Loucy (cell line): ENCODE measurements around the gene NAB1.

Experiments used
- H2AFZ ChIP-seq: fragments of 200-600 bp; sonication (generic); 2 replicates; pipeline ENCODE4 v1.6.0; 2016; ENCODE audit warnings: antibody characterized with exemption, mild to moderate bottlenecking, low read length, moderate library complexity
- H3F3A ChIP-seq: fragments of 200-600 bp; 2 replicates; pipeline ENCODE4 v1.6.0; 2016; ENCODE audit warnings: antibody characterized with exemption, low read depth, mild to moderate bottlenecking
- H3K27me3 ChIP-seq: fragments of 200-600 bp; sonication (generic); 2 replicates; pipeline ENCODE4 v1.6.1; 2014; ENCODE audit warnings: low read length, mild to moderate bottlenecking; ENCODE audit not compliant: insufficient read depth, poor library complexity, severe bottlenecking
- H3K36me3 ChIP-seq: fragments of 200-600 bp; sonication (generic); 2 replicates; pipeline ENCODE4 v1.6.1; 2016; ENCODE audit warnings: low read length; ENCODE audit not compliant: insufficient read depth
- H3K4me1 ChIP-seq: fragments of 200-600 bp; sonication (generic); 2 replicates; pipeline ENCODE4 v1.5.1; 2014; ENCODE audit warnings: low read length, mild to moderate bottlenecking; ENCODE audit not compliant: insufficient read depth, poor library complexity, severe bottlenecking
- H3K4me2 ChIP-seq: fragments of 200-600 bp; sonication (generic); 2 replicates; pipeline ENCODE4 v1.6.0; 2014; ENCODE audit warnings: antibody characterized with exemption, low read length, low read depth, mild to moderate bottlenecking; ENCODE audit not compliant: poor library complexity, severe bottlenecking
- H3K4me3 ChIP-seq: fragments of 200-600 bp; sonication (generic); 2 replicates; pipeline ENCODE4 v1.5.1; 2014; ENCODE audit warnings: low read length, mild to moderate bottlenecking, mixed read lengths; ENCODE audit not compliant: poor library complexity, severe bottlenecking
- H3K79me2 ChIP-seq: fragments of 200-600 bp; sonication (generic); 2 replicates; pipeline ENCODE4 v1.6.1; 2014; ENCODE audit warnings: low read length; ENCODE audit not compliant: insufficient read depth
- H3K9ac ChIP-seq: fragments of 200-600 bp; sonication (generic); 2 replicates; pipeline ENCODE4 v1.6.0; 2014; ENCODE audit warnings: mild to moderate bottlenecking, low read depth, low read length, moderate library complexity; ENCODE audit not compliant: poor library complexity, severe bottlenecking
- H3K9me2 ChIP-seq: fragments of 200-600 bp; sonication (generic); replicated peaks from 2 replicates; pipeline ENCODE4 v1.6.1; 2016; ENCODE audit warnings: low read depth, low read length, mixed read lengths
- H3K9me3 ChIP-seq: fragments of 200-600 bp; sonication (generic); 2 replicates; pipeline ENCODE4 v1.6.1; 2014; ENCODE audit warnings: mild to moderate bottlenecking, antibody characterized with exemption, low read length, low read depth; ENCODE audit not compliant: insufficient read depth
- H4K20me1 ChIP-seq: fragments of 200-600 bp; sonication (generic); 2 replicates; pipeline ENCODE4 v1.6.0; 2014; ENCODE audit warnings: antibody characterized with exemption, low read length, mild to moderate bottlenecking; ENCODE audit not compliant: insufficient read depth, poor library complexity, severe bottlenecking
- EZH2phosphoT487 ChIP-seq: fragments of 200-600 bp; IDR thresholded peaks from 2 replicates; pipeline ENCODE4 v1.6.1; 2018; ENCODE audit warnings: antibody characterized with exemption, mild to moderate bottlenecking, moderate library complexity, borderline replicate concordance
- TF ChIP-seq, protein P1 (sequence below): fragments of 200-600 bp; sonication (generic); conservative IDR thresholded peaks from 2 replicates; pipeline ENCODE4 v1.5.1; 2014; ENCODE audit warnings: mild to moderate bottlenecking, antibody characterized with exemption, low read length

The NAB1 gene

GRCh38 chr2:190655113-190655512 is 6.2 kb downstream of the NAB1 start:
- Histone ChIP-seq H3K9ac (no peak overlapping the region), H3K27me3 (no peaks in the 10 kb centered on the region), H3K9me2 (no peaks in the 10 kb centered on the region), H4K20me1 (peaks cover 57% of the 10 kb centered on the region), H3K9me3 (no peaks in the 10 kb centered on the region), H3K36me3 (peaks cover 8% of the 10 kb centered on the region; the same call in 1 of the 2 replicates), H3K4me1 (peaks cover 89% of the 10 kb centered on the region), H2AFZ (no peak overlapping the region), H3F3A (no peaks in the 10 kb centered on the region), H3K4me2 (peak overlapping the region; percentile 92), H3K79me2 (peaks cover 100% of the 10 kb centered on the region), H3K4me3 (no peak overlapping the region)
- TF ChIP-seq EZH2phosphoT487: no peak
- TF ChIP-seq, protein P1, sequence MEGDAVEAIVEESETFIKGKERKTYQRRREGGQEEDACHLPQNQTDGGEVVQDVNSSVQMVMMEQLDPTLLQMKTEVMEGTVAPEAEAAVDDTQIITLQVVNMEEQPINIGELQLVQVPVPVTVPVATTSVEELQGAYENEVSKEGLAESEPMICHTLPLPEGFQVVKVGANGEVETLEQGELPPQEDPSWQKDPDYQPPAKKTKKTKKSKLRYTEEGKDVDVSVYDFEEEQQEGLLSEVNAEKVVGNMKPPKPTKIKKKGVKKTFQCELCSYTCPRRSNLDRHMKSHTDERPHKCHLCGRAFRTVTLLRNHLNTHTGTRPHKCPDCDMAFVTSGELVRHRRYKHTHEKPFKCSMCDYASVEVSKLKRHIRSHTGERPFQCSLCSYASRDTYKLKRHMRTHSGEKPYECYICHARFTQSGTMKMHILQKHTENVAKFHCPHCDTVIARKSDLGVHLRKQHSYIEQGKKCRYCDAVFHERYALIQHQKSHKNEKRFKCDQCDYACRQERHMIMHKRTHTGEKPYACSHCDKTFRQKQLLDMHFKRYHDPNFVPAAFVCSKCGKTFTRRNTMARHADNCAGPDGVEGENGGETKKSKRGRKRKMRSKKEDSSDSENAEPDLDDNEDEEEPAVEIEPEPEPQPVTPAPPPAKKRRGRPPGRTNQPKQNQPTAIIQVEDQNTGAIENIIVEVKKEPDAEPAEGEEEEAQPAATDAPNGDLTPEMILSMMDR: no peak

DNA sequence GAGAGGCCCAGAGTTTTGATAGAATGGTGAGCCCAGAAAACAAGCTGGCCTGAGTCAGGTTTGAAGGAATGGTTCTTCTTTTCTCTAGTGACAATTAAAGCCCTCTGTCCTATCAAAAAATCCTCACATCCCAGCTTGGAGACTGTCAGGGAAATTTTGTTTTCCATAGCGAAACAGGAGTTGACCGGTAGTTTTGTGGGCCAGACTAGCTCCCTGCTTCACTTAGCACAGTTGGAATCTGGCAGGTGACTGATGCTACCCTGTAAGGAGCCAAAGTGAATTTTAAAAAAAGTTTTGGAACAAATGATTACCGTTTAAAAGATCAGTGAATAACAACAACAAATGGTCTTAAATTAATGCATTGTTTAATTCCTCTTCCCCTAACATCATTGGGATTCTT is 6.7 kb downstream of the NAB1 start:
- peaks cover 8% of the 10 kb centered on the region; the same call in 1 of the 2 replicates for H3K36me3 ChIP-seq
- no peaks in the 10 kb centered on the region for H3K9me3 ChIP-seq
- H3K4me3 ChIP-seq: no peak overlapping the region
- H2AFZ ChIP-seq: no peak overlapping the region
- peaks cover 99% of the 10 kb centered on the region for H3K79me2 ChIP-seq
- no peaks in the 10 kb centered on the region for H3K27me3 ChIP-seq
- H4K20me1 ChIP-seq: peaks cover 57% of the 10 kb centered on the region
- H3K4me2 ChIP-seq: peak overlapping the region; percentile 92
- H3F3A ChIP-seq: no peaks in the 10 kb centered on the region
- peaks cover 88% of the 10 kb centered on the region for H3K4me1 ChIP-seq
- H3K9ac ChIP-seq: no peak overlapping the region
- H3K9me2 ChIP-seq: no peaks in the 10 kb centered on the region
- TF ChIP-seq EZH2phosphoT487: no peak
- TF ChIP-seq, protein P1: no peak

DNA sequence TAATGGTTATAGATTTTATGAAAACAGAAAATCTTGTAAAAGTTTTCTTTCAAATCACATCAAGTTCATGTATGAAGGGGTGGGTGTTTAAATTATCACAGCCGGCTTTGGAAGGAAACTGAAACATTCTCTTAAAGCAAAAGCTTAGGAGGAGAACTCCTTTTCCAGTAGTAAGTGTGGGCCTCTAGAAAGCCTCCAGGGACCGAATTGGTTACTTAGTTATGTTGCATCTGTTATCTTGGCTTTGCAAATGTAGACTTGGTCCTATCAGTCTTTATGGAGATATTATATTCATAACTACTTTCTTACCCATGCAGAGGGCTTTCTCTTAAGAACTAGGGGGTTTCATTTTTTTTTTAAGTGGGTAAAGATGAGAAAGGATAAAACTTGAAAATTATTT is 7.4 kb downstream of the NAB1 start:
- H3K79me2 ChIP-seq: peaks cover 99% of the 10 kb centered on the region
- no peaks in the 10 kb centered on the region for H3K27me3 ChIP-seq
- no peaks in the 10 kb centered on the region for H3K9me2 ChIP-seq
- no peak overlapping the region for H3K9ac ChIP-seq
- peaks cover 56% of the 10 kb centered on the region for H4K20me1 ChIP-seq
- peak overlapping the region; percentile 92 for H3K4me2 ChIP-seq
- H3K4me1 ChIP-seq: peaks cover 89% of the 10 kb centered on the region
- TF ChIP-seq, protein P1: no peak
- no peak for TF ChIP-seq EZH2phosphoT487
- peaks cover 8% of the 10 kb centered on the region; the same call in 1 of the 2 replicates for H3K36me3 ChIP-seq
- H2AFZ ChIP-seq: no peak overlapping the region
- H3K9me3 ChIP-seq: no peaks in the 10 kb centered on the region
- H3K4me3 ChIP-seq: no peak overlapping the region
- H3F3A ChIP-seq: no peaks in the 10 kb centered on the region
